Measurements from ENCODE around the gene MPZ. TPM values are rescaled to one million over a fixed set of nuclear protein-coding genes. Genes with fewer than 3 reads are reported as not detected.
A peak's percentile ranks its signal among the peaks of the same experiment; 100 is the strongest.

Gene MPZ
- total and polyA plus RNA-seq, 10 of the 15 experiments (the other 5 are each of a cell fraction or from before 2014, with no cell fraction given), result 0.09 to 6.9 (median 4.7) TPM

DNA sequence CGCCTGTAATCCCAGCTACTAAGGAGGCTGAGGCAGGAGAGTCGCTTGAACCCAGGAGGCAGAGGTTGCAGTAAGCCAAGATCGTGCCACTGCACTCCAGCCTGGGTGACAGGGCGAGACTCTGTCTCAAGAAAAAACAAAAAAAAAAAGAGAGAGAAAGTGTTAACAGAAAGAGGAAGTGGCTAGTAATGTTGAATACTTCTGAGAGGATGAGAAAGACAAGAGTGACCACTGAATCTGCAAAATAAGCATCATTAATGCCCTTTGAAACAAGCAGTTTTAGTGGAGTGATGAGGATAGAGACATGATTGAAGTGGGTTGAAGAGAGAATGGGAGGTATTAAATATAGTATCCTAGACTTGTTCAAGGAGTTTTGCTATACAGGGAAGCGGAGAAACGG is 11.7 kb downstream of the MPZ start (continued):
- no peak for TF ChIP-seq BCLAF1 (IDR thresholded peaks at IDR 0.05)
- TF ChIP-seq PML (IDR thresholded peaks at IDR 0.05; ENCODE audit: low read length), result no peak
- TF ChIP-seq ZNF274 (IDR thresholded peaks at IDR 0.05; ENCODE audit: insufficient read depth, insufficient read length), result no peak
- no peak for TF ChIP-seq SKIL (IDR thresholded peaks at IDR 0.05; ENCODE audit: low read depth, poor library complexity, severe bottlenecking)
- TF ChIP-seq DPF2 (IDR thresholded peaks at IDR 0.05), result no peak
- TF ChIP-seq ZNF207 (IDR thresholded peaks at IDR 0.05; ENCODE audit: borderline replicate concordance), result no peak
- TF ChIP-seq MTA2 (IDR thresholded peaks at IDR 0.05; ENCODE audit: low read depth), result peak; percentile 88
- TF ChIP-seq POLR2AphosphoS2 (IDR thresholded peaks at IDR 0.05; ENCODE audit: low read depth, low read length), result no peak
- no peak for TF ChIP-seq SIN3A (IDR thresholded peaks at IDR 0.05; ENCODE audit: low read depth, low read length)
- no peak for TF ChIP-seq NR2C2 (IDR thresholded peaks at IDR 0.05; ENCODE audit: borderline replicate concordance, control insufficient read depth, insufficient read length, low read depth)
- no peak for TF ChIP-seq ZSCAN29 (IDR thresholded peaks at IDR 0.05)
- TF ChIP-seq RAD21 (IDR thresholded peaks at IDR 0.05; ENCODE audit: insufficient read depth, low read depth, low read length), result no peak
- TF ChIP-seq, protein P1, sequence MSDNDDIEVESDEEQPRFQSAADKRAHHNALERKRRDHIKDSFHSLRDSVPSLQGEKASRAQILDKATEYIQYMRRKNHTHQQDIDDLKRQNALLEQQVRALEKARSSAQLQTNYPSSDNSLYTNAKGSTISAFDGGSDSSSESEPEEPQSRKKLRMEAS (IDR thresholded peaks at IDR 0.05; ENCODE audit: low read depth, low read length), result no peak
- no peak for TF ChIP-seq STAT1 (conservative IDR thresholded peaks at IDR 0.05)
- TF ChIP-seq, protein P2, sequence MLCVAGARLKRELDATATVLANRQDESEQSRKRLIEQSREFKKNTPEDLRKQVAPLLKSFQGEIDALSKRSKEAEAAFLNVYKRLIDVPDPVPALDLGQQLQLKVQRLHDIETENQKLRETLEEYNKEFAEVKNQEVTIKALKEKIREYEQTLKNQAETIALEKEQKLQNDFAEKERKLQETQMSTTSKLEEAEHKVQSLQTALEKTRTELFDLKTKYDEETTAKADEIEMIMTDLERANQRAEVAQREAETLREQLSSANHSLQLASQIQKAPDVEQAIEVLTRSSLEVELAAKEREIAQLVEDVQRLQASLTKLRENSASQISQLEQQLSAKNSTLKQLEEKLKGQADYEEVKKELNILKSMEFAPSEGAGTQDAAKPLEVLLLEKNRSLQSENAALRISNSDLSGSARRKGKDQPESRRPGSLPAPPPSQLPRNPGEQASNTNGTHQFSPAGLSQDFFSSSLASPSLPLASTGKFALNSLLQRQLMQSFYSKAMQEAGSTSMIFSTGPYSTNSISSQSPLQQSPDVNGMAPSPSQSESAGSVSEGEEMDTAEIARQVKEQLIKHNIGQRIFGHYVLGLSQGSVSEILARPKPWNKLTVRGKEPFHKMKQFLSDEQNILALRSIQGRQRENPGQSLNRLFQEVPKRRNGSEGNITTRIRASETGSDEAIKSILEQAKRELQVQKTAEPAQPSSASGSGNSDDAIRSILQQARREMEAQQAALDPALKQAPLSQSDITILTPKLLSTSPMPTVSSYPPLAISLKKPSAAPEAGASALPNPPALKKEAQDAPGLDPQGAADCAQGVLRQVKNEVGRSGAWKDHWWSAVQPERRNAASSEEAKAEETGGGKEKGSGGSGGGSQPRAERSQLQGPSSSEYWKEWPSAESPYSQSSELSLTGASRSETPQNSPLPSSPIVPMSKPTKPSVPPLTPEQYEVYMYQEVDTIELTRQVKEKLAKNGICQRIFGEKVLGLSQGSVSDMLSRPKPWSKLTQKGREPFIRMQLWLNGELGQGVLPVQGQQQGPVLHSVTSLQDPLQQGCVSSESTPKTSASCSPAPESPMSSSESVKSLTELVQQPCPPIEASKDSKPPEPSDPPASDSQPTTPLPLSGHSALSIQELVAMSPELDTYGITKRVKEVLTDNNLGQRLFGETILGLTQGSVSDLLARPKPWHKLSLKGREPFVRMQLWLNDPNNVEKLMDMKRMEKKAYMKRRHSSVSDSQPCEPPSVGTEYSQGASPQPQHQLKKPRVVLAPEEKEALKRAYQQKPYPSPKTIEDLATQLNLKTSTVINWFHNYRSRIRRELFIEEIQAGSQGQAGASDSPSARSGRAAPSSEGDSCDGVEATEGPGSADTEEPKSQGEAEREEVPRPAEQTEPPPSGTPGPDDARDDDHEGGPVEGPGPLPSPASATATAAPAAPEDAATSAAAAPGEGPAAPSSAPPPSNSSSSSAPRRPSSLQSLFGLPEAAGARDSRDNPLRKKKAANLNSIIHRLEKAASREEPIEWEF (IDR thresholded peaks at IDR 0.05; ENCODE audit: insufficient replicate concordance, low read depth, low read length), result no peak
- TF ChIP-seq SPI1 (IDR thresholded peaks at IDR 0.05; ENCODE audit: borderline replicate concordance, insufficient read depth, low read depth, low read length), result peak; percentile 91
- TF ChIP-seq REST (IDR thresholded peaks at IDR 0.05; ENCODE audit: low read depth, low read length), result no peak
